ENCODE data around the gene C6orf118. TPM values are rescaled to one million over a fixed set of nuclear protein-coding genes. Genes with fewer than 3 reads are reported as not detected.

The C6orf118 gene
- polyA plus RNA-seq, 3 donors: not detected

- Histone ChIP-seq H3K4me3 (replicated peaks in 1 of 3; ENCODE audit: low read depth in 2 of 3, low read length in 3 of 3) (no peak overlapping the region), H3K9ac (ENCODE audit: insufficient read depth, low read length, poor library complexity, severe bottlenecking) (no peak overlapping the region), H3K36me3 (replicated peaks in 1 of 2; ENCODE audit: control insufficient read depth in 1 of 2, insufficient read depth in 2 of 2, low read length in 2 of 2) (no peaks in the 10 kb centered on the region), H3K79me2 (ENCODE audit: insufficient read depth, low read length) (no peaks in the 10 kb centered on the region), H3K4me2 (replicated peaks; ENCODE audit: extremely low read depth, low read length, poor library complexity, severe bottlenecking) (no peak overlapping the region), H4K20me1 (ENCODE audit: insufficient read depth, low read length) (no peaks in the 10 kb centered on the region), H2AFZ (ENCODE audit: insufficient read depth, low read depth, low read length, poor library complexity, severe bottlenecking) (no peak overlapping the region), H3K27me3 (ENCODE audit: control insufficient read depth in 2 of 2, insufficient read depth in 2 of 2, low read length in 2 of 2) (no peaks in the 10 kb centered on the region), H3K4me1 (ENCODE audit: control insufficient read depth in 1 of 2, insufficient read depth in 2 of 2, low read length in 2 of 2) (no peaks in the 10 kb centered on the region), H3K9me3 (replicated peaks in 1 of 2; ENCODE audit: control insufficient read depth in 1 of 2, insufficient read depth in 1 of 2, low read length in 2 of 2) (peaks cover 3 to 11% of the 10 kb centered on the region in 2 donors), H3K27ac (ENCODE audit: low read depth in 1 of 2, low read length in 2 of 2) (no peak overlapping the region)
- H3K36me3 Mint-ChIP-seq: no peaks in the 10 kb centered on the region
- no peaks in the 10 kb centered on the region for H3K4me1 Mint-ChIP-seq
- WGBS (ENCODE audit: insufficient coverage): 100% methylated on average over 1 of the region's 2 CpGs
- TF ChIP-seq CTCF (IDR thresholded peaks at IDR 0.05): no peak
- no peak for DNase-seq
- no peaks in the 10 kb centered on the region for H3K27me3 Mint-ChIP-seq (ENCODE audit: low read depth in 3 of 3)
- peaks cover 0 to 9% (median 2%) of the 10 kb centered on the region in 7 donors for H3K9me3 Mint-ChIP-seq
- no peak overlapping the region for H3K4me3 Mint-ChIP-seq
- H3K27ac Mint-ChIP-seq: no peak overlapping the region
- intact Hi-C loops (cut with micrococcal nuclease): no loop called here
Observed at GRCh38 chr6:165245701-165246100, 63.7 kb downstream of the C6orf118 start.

- no peaks in the 10 kb centered on the region for H4K20me1 ChIP-seq (ENCODE audit: insufficient read depth, low read length)
- H3K79me2 ChIP-seq (ENCODE audit: insufficient read depth, low read length): no peaks in the 10 kb centered on the region
- no peak overlapping the region for H3K4me3 ChIP-seq (replicated peaks in 1 of 3; ENCODE audit: low read depth in 2 of 3, low read length in 3 of 3)
- Mint-ChIP-seq H3K4me3 (no peak overlapping the region), H3K27ac (no peak overlapping the region), H3K27me3 (ENCODE audit: low read depth in 3 of 3) (no peaks in the 10 kb centered on the region), H3K36me3 (no peaks in the 10 kb centered on the region), H3K9me3 (peaks cover 0 to 6% (median 2%) of the 10 kb centered on the region in 7 donors), H3K4me1 (no peaks in the 10 kb centered on the region)
- DNase-seq: no peak
- H3K4me1 ChIP-seq (ENCODE audit: control insufficient read depth in 1 of 2, insufficient read depth in 2 of 2, low read length in 2 of 2): no peaks in the 10 kb centered on the region
- peaks cover under 1 to 7% of the 10 kb centered on the region in 2 donors for H3K9me3 ChIP-seq (replicated peaks in 1 of 2; ENCODE audit: control insufficient read depth in 1 of 2, insufficient read depth in 1 of 2, low read length in 2 of 2)
- no peak overlapping the region for H2AFZ ChIP-seq (ENCODE audit: insufficient read depth, low read depth, low read length, poor library complexity, severe bottlenecking)
- no peak overlapping the region for H3K4me2 ChIP-seq (replicated peaks; ENCODE audit: extremely low read depth, low read length, poor library complexity, severe bottlenecking)
- H3K9ac ChIP-seq (ENCODE audit: insufficient read depth, low read length, poor library complexity, severe bottlenecking): no peak overlapping the region
- intact Hi-C loops (cut with micrococcal nuclease): no loop called here
- no peak overlapping the region for H3K27ac ChIP-seq (ENCODE audit: low read depth in 1 of 2, low read length in 2 of 2)
- no peaks in the 10 kb centered on the region for H3K36me3 ChIP-seq (replicated peaks in 1 of 2; ENCODE audit: control insufficient read depth in 1 of 2, insufficient read depth in 2 of 2, low read length in 2 of 2)
- no peak for TF ChIP-seq CTCF (IDR thresholded peaks at IDR 0.05)
- no peaks in the 10 kb centered on the region for H3K27me3 ChIP-seq (ENCODE audit: control insufficient read depth in 2 of 2, insufficient read depth in 2 of 2, low read length in 2 of 2)
- WGBS (ENCODE audit: insufficient coverage): no CpG with 5 or more reads among the region's 4 CpGs
Observed at GRCh38 chr6:165245287-165245686, 64.1 kb downstream of the C6orf118 start.
